HEK293T (cell line): Measurements from ENCODE around the gene TBL1X.

Source experiments
- ARNT ChIP-seq: fragments of 450-650 bp; IDR thresholded peaks from 2 replicates; pipeline ENCODE4 v1.6.1; 2017; ENCODE audit warnings: mild to moderate bottlenecking
- BHLHE40 ChIP-seq: fragments of 450-650 bp; IDR thresholded peaks from 2 replicates; pipeline ENCODE4 v1.6.1; 2016; ENCODE audit warnings: mild to moderate bottlenecking, moderate library complexity, borderline replicate concordance
- CTBP1 ChIP-seq: fragments of 450-650 bp; IDR thresholded peaks from 2 replicates; pipeline ENCODE4 v1.6.1; 2016; ENCODE audit warnings: borderline replicate concordance
- FOXA1 ChIP-seq: fragments of 450-650 bp; IDR thresholded peaks from 2 replicates; pipeline ENCODE4 v1.6.1; 2016; ENCODE audit warnings: mild to moderate bottlenecking
- FOXK2 ChIP-seq: fragments of 450-650 bp; IDR thresholded peaks from 2 replicates; pipeline ENCODE4 v1.6.1; 2016; ENCODE audit warnings: mild to moderate bottlenecking
- FOXM1 ChIP-seq: fragments of 450-650 bp; IDR thresholded peaks from 2 replicates; pipeline ENCODE4 v1.6.1; 2017; ENCODE audit warnings: mild to moderate bottlenecking, borderline replicate concordance
- L3MBTL2 ChIP-seq: fragments of 450-650 bp; conservative IDR thresholded peaks from 2 replicates; pipeline ENCODE4 v1.6.1; 2016; ENCODE audit warnings: mild to moderate bottlenecking
- NFRKB ChIP-seq: fragments of 450-650 bp; IDR thresholded peaks from 2 replicates; pipeline ENCODE4 v1.6.1; 2016; ENCODE audit warnings: mild to moderate bottlenecking, moderate library complexity
- SP1 ChIP-seq: fragments of 450-650 bp; IDR thresholded peaks from 2 replicates; pipeline ENCODE4 v1.6.1; 2017
- SUZ12 ChIP-seq: fragments of 450-650 bp; IDR thresholded peaks from 2 replicates; pipeline ENCODE4 v1.6.1; 2016; ENCODE audit warnings: mild to moderate bottlenecking
- TARDBP ChIP-seq: fragments of 450-650 bp; IDR thresholded peaks from 2 replicates; pipeline ENCODE4 v1.6.1; 2016
- TF ChIP-seq, protein P1 (sequence below): fragments of 450-650 bp; IDR thresholded peaks from 2 replicates; pipeline ENCODE4 v1.6.1; 2016

DNA sequence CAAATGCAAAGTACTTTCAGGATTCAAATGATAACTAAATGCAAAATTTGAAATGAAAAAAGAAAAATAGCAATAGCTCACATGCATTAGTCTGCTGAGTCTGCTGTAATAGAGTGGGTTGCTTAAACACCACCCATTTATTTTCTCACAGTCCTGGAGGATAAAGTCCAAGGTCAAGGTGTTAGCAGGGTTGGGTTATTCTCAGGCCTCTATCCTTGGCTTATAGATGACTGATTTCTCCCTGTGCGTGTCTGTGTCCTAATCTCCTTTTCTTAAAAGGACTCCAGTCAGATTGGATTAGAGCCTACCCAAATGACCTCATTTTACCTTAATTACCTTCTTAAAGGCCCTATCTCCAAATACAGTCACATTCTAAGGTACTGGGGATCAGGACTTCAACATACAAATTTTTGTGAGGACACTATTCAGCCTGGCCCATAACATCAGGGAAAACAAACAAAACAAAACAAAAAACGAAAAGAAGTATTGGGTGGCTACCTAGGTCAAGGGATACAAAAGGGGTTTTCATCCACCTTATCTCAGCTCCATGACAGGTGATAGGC lies 6.3 kb upstream of the TBL1X start:
- TF ChIP-seq FOXA1: no peak
- no peak for TF ChIP-seq FOXK2
- no peak for TF ChIP-seq BHLHE40
- no peak for TF ChIP-seq SP1
- TF ChIP-seq, protein P1, sequence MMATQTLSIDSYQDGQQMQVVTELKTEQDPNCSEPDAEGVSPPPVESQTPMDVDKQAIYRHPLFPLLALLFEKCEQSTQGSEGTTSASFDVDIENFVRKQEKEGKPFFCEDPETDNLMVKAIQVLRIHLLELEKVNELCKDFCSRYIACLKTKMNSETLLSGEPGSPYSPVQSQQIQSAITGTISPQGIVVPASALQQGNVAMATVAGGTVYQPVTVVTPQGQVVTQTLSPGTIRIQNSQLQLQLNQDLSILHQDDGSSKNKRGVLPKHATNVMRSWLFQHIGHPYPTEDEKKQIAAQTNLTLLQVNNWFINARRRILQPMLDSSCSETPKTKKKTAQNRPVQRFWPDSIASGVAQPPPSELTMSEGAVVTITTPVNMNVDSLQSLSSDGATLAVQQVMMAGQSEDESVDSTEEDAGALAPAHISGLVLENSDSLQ: no peak
- TF ChIP-seq TARDBP: no peak
- TF ChIP-seq FOXM1: no peak
- TF ChIP-seq NFRKB: no peak
- TF ChIP-seq ARNT: no peak
- TF ChIP-seq CTBP1: no peak
- TF ChIP-seq SUZ12: no peak
- no peak for TF ChIP-seq L3MBTL2
